ENCODE data around the gene MARVELD1.
A peak's percentile ranks its signal among the peaks of the same experiment; 100 is the strongest.

Gene MARVELD1

GRCh38 chr10:97723001-97723400, 9.5 kb downstream of the MARVELD1 start:
- ATAC-seq = no peak

- no peak for ATAC-seq
Observed at GRCh38 chr10:97724341-97724941, 10.9 kb downstream of the MARVELD1 start.

GRCh38 chr10:97726636-97727178, 13.2 kb downstream of the MARVELD1 start:
- ATAC-seq = no peak

GRCh38 chr10:97729014-97729413, 15.5 kb downstream of the MARVELD1 start:
- ATAC-seq = no peak

GRCh38 chr10:97731346-97732051, 18.0 kb downstream of the MARVELD1 start:
- peak; percentile 43 to 53 for ATAC-seq

DNA sequence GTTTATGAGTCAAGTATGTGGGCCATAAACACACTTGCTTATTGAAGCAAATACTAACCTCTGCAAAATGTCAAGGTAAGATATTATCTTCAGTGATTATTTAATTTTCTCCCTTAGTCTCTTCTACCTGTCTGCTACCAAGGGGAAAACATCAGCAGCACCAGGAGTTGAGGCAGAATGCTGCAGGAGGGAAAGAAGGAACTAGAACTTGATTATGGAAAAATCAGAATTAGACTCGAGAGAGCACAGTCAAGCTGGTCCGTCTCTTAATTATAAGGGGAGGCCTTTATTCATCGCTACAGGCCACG, 18.5 kb downstream of the MARVELD1 start:
- ATAC-seq = no peak

- ATAC-seq = no peak
Observed at GRCh38 chr10:97733256-97733655, 19.7 kb downstream of the MARVELD1 start.

GRCh38 chr10:97734021-97734420, 20.5 kb downstream of the MARVELD1 start:
- no peak for ATAC-seq

DNA sequence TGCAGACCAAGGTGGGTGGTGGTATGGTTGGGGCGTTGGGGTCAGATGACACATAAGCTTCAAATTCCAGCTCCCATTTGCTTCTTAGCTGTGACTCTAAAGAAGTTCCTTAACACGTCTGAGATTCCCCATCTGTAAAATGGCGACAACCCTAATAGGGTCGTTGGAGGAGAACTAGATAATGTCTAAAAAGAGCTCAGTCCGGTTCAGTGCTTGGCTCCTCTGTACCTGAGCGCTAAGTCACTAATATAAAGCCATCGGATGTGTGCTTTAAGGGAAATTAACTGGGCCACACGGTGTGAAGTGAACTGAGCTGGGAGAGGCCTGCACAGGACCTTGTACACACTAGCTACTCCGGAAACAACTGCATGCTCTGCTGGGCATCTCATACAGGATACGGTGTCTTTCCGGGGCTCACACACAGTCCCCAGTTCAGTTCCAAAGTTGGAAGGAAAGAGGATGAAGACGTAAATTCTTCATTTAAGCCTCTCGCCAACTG, 22.9 kb downstream of the MARVELD1 start:
- peak; percentile 12 to 19 for ATAC-seq

DNA sequence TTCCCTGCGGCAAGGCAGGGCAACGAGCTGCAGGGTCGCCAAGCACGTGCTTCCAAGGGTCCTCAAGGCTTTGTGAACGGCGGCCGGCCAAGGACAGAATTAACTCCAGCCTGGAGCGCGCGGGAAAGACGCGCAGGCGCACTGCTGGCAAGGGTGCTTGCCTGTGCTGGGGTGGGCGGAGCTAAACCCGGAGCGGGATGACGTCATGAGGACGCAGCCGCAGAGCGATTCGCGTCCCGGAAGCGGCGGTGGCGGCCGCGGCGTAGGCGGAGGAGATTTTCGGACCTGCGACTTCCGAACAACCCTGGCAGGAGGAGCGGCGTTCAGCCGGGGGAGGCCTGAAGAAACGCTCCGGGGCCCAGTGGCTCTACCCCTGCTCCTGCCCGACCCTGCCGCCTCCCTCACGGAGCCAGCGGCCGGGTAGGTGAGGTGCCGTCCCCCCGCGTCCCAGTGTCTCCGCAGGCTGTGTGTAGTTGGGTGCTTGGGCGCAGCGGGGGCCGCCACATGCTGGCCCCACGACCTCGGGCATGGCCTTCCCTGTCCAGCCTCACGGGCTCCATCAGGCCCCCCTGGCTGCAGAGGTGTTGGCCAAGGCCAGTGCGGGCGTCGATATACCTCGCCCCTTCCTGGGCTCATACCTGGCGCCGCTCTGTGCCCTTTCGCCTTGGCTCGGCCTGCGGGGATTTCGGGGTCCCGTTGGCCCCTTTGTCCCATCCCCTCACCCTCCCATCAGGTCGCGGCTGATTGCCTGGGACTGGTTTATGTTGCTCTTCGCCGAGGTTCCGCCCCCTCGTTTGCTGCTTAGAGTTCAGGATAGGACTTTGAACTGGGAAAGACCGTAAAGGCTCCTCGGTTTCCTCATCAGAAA, 23.6 kb downstream of the MARVELD1 start, which contains the start of gene ZFYVE27:
Gene ZFYVE27 (plus strand): TSS at position 227 of the 868 bp plus-strand sequence. CDS start 1,350 bp downstream, outside the sequence.
- ATAC-seq = peak; percentile 73 to 83

DNA sequence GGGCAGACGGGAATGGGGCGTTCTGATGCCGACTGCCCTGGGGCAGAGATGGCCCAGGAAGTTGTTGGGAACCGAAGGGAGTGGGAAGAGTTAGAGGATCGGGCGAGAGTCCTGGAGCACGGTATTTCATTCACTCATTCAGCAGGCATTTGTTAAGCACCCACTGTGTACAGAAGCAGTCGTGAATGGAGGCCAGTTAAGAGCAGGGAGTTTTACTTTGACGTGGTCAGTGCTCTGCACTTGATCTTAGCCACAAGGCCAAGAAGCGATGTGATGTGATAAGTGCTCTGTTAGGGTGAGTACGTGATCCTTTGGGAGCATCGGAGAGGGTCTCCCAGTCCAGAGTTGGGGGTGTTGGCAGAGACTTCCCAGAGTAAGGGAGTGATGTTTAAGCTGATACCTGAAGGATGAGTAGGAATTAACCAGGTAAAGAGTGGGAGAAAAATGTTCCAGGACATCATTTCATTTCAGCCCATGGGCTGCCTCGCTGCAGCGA, 24.3 kb downstream of the MARVELD1 start:
- no peak for ATAC-seq

GRCh38 chr10:97738616-97739015, 25.1 kb downstream of the MARVELD1 start:
- no peak for ATAC-seq

DNA sequence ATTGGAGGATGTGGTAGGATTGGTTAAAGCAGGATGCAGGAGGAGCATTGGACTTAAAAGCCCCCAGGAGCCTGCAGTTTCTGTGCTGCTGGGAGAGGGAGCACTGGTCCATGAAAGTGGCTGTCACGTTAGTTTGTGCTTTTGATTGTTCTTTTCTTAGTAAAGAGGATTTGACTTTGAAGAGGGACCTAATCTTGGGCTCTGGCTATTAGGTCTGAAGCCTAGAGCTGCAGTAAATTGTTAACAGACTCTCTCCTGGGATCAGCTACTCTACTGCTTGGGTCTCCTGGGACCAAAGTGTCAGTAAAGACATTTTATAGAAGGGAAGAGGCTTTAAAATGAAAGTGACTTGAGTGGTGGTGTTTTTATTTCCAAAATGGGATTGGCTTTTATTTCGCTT, 27.1 kb downstream of the MARVELD1 start:
- ATAC-seq = no peak

DNA sequence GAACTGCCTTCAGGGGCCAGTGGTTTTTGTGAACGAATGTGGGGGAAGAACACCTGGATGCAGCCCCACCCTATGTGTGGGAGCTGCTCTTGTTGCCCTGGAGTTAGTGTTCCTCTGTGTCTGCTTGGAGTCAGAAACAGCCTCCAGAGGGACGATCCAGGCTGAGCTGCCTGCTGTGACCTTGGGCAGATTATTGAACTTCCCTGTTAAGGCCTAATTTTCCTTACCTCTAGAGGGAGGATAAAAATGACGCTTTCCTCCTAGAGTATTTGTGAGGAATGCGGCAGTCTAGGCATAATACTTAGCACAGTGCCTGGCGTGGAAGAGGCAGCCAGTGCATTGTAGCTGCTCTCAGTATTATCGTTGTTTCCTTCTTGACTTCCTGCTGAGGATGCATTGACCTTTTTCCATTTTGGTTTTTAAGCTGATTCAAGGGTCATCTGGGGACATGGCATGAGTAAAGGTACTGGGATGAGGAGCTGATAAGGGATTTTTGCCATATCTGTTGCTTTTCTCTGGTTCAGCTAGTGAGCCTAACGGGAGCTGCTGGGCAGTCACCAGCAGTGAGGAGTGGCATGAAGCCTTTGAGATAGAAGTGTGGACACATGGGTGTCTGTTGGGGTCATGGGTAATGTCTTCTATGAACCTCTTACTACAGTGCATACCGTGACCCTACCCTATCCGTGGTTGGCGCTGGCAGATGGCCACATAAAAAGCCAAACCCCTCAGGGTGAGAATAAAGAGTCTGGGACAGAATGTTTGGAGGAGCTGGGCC, 29.8 kb downstream of the MARVELD1 start:
- ATAC-seq = no peak

DNA sequence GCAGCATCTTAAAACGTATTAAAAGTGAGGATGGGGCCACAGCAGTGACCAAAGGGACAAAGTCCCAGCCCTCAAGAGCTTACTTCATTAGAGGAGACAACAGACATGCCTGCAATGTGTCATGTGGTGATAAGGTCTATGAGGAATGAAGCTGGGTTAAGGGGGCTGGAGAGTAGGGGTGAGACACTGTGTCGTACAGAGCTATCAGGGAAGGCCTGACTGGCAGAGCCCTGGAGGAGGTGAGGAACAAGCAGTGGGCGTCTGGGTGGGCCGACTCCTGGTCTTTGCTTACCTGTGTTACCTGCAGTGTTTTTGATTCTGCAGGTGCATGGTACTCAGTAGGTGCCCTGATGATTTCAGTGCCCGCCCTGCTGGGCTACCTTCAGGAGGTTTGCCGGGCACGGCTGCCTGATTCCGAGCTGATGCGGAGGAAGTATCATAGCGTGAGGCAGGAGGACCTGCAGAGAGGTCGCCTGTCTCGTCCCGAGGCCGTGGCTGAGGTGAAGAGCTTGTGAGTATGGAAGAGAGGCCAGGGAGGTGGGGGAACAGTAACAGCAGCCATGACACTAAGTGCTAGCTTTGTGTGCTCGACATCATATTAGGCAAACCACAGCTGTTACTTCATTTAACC, 31.0 kb downstream of the MARVELD1 start:
- no peak for ATAC-seq

DNA sequence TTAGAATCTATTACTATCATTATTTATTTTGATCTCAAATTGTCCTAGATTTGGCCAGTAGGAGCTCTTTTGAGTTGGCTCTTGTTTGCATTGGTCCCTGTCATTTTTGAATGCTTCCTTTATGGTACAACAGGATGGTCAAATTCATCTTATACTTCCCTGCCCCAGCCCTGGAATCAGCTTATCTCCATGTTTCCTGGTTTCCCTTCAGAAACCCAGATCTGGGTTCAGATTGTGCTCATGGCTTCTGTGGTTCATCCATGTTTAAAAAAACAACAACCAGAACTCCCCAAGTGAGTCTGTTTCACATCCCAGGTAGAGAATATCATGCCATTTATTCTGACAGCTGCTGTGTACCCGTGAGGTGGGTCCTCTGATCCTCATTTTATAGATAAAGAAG, 34.0 kb downstream of the MARVELD1 start:
- ATAC-seq = no peak

DNA sequence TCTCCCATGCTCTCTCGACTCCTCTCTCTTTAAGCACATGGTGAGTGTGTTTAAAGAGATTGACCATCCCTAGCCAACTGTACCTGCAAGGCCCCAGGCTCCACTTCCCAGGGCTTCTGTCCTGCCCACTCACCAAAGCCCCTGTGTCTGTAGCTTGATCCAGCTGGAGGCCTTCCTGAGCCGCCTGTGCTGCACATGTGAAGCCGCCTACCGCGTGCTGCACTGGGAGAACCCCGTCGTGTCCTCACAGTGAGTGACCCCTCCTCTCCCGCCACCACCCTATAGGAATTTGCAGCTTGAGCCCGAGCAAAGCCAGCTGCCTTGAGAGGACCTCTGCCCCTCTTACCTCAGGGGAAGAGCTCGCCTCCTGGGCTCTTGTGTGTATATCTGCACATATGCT, 34.6 kb downstream of the MARVELD1 start:
- no peak for ATAC-seq

- ATAC-seq = no peak
Observed at GRCh38 chr10:97752956-97753355, 39.4 kb downstream of the MARVELD1 start.

- ATAC-seq = no peak
Observed at GRCh38 chr10:97754726-97755125, 41.2 kb downstream of the MARVELD1 start.

- no peak for ATAC-seq
Observed at GRCh38 chr10:97755718-97756117, 42.2 kb downstream of the MARVELD1 start.

DNA sequence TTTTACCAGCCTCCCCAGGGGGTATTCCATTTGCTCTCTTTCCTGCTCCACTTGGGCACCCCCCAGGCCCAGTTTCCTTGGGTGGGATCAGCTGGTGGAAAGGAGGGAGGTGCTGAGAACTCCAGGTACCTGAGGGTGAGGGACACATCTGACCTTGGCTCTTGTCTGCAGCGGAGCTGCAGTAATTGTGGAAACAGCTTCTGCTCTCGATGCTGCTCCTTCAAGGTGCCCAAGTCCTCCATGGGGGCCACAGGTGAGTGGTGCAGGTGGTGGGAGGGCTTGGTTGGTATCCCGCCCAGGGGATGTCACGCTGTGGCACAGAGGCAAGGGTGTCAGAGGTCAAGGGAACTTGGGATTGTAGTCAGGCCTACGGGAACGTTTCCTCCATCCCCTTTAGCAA, 43.9 kb downstream of the MARVELD1 start:
- no peak for ATAC-seq
